Measurements from ENCODE around the gene SLC16A9.

Gene SLC16A9

DNA sequence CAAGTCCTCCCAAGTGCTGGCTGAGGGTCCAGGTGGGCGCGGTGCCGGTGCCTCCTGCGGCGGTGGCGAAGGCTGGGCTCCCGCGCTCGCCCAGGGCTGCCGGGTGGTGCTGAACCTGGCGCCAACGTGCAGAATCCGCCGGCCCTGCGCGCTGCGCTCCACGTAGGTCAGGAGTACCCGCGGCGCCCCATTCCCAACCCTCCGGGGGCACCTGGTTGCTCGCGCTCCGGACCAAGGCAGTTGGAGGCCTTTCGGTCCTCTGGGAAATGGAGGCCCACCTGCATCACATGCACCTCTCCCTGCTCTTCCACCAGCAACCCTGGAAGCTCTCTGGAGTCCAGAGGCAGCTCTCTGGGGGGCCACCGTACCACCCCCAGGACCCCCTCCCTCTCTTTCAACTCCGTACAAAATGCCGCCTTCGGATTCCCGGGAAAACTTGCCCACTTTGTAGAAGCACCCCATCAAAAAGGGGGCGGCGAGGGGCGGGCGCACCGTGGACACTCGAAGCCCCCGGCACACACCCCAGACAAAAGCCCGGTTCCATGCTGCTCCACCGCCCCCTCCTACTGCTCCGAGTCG lies 745 bp downstream of the SLC16A9 start:
- peak overlapping the region; percentile 55 for H3K9ac ChIP-seq (ENCODE audit: low read length)
- no peaks in the 10 kb centered on the region for H3K36me3 ChIP-seq (ENCODE audit: low read length)
- H3K79me2 ChIP-seq (ENCODE audit: insufficient read depth, low read length) = no peaks in the 10 kb centered on the region
- peak overlapping the region; percentile 80 for H2AFZ ChIP-seq (ENCODE audit: low read depth, low read length, severe bottlenecking)
- H3K9me3 ChIP-seq (ENCODE audit: insufficient read depth, low read length) = no peaks in the 10 kb centered on the region
- H3K27me3 ChIP-seq (ENCODE audit: low read length) = no peaks in the 10 kb centered on the region
- no peaks in the 10 kb centered on the region for H3F3A ChIP-seq (ENCODE audit: insufficient read depth)
- peak overlapping the region; percentile 46 for H3K4me3 ChIP-seq (ENCODE audit: insufficient read depth, low read length, poor library complexity, severe bottlenecking)
- H3K27ac ChIP-seq (ENCODE audit: low read depth, low read length) = no peak overlapping the region
- no peaks in the 10 kb centered on the region for H4K20me1 ChIP-seq (ENCODE audit: low read depth, low read length)
- no peaks in the 10 kb centered on the region for H3K9me2 ChIP-seq (replicated peaks; ENCODE audit: insufficient read depth, low read length)
- TF ChIP-seq, protein P1, sequence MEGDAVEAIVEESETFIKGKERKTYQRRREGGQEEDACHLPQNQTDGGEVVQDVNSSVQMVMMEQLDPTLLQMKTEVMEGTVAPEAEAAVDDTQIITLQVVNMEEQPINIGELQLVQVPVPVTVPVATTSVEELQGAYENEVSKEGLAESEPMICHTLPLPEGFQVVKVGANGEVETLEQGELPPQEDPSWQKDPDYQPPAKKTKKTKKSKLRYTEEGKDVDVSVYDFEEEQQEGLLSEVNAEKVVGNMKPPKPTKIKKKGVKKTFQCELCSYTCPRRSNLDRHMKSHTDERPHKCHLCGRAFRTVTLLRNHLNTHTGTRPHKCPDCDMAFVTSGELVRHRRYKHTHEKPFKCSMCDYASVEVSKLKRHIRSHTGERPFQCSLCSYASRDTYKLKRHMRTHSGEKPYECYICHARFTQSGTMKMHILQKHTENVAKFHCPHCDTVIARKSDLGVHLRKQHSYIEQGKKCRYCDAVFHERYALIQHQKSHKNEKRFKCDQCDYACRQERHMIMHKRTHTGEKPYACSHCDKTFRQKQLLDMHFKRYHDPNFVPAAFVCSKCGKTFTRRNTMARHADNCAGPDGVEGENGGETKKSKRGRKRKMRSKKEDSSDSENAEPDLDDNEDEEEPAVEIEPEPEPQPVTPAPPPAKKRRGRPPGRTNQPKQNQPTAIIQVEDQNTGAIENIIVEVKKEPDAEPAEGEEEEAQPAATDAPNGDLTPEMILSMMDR (IDR thresholded peaks at IDR 0.05; ENCODE audit: insufficient read depth, low read length, poor library complexity, severe bottlenecking) = no peak
- TF ChIP-seq EZH2phosphoT487 (conservative IDR thresholded peaks at IDR 0.05; ENCODE audit: low read length) = no peak
- peak overlapping the region; percentile 57 for H3K4me2 ChIP-seq (ENCODE audit: low read depth, low read length, poor library complexity, severe bottlenecking)

DNA sequence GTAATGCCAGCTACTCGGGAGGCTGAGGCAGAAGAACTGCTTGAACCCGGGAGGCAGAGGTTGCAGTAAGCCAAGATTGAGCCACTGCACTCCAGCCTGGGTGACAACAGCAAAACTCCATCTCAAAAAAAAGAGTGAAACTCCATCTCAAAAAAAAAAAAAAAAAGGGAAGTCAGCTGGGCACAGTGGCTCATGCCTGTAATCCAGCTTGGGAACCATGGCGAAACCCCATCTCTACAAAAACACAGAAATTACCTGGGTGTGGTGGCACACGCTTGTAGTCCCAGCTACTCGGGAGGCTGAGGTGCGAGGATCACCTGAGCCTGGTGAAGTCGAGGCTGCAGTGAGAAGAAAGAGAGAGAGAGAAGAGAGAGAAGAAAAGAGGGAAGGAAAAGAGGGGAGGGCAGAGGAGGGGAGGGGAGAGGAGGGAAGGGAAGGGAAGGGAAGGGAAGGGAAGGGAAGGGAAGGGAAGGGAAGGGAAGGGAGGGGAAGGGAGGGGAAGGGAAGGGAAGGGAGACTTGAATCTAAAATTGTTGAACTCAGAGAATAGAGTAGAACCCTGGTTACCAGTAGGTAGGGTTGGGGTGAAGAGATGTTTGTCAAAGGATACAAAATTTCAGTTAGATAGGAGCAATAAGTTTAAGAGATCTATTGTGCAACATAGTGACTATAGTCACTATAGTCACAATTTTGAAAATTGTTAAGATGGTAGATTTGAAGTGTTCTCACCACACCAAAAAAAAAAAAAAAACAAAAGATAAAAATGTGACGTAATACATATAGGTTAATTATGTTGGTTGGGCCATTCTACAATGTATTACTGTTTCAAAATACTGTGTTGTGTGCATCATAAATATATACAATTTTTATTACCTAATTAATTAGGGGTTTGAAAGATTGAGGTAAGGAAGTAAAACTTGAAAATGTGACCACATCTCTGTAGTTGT lies 2.5 kb downstream of the SLC16A9 start:
- H3K9me2 ChIP-seq (replicated peaks; ENCODE audit: insufficient read depth, low read length) = no peaks in the 10 kb centered on the region
- no peak overlapping the region for H3K4me2 ChIP-seq (ENCODE audit: low read depth, low read length, poor library complexity, severe bottlenecking)
- H3K9ac ChIP-seq (ENCODE audit: low read length) = no peak overlapping the region
- no peak overlapping the region for H3K27ac ChIP-seq (ENCODE audit: low read depth, low read length)
- no peak overlapping the region for H3K4me3 ChIP-seq (ENCODE audit: insufficient read depth, low read length, poor library complexity, severe bottlenecking)
- H3K36me3 ChIP-seq (ENCODE audit: low read length) = no peaks in the 10 kb centered on the region
- H3F3A ChIP-seq (ENCODE audit: insufficient read depth) = no peaks in the 10 kb centered on the region
- no peaks in the 10 kb centered on the region for H4K20me1 ChIP-seq (ENCODE audit: low read depth, low read length)
- H2AFZ ChIP-seq (ENCODE audit: low read depth, low read length, severe bottlenecking) = no peak overlapping the region
- H3K79me2 ChIP-seq (ENCODE audit: insufficient read depth, low read length) = no peaks in the 10 kb centered on the region
- no peaks in the 10 kb centered on the region for H3K9me3 ChIP-seq (ENCODE audit: insufficient read depth, low read length)
- no peak for TF ChIP-seq EZH2phosphoT487 (conservative IDR thresholded peaks at IDR 0.05; ENCODE audit: low read length)
- TF ChIP-seq, protein P1 (IDR thresholded peaks at IDR 0.05; ENCODE audit: insufficient read depth, low read length, poor library complexity, severe bottlenecking) = no peak
- H3K27me3 ChIP-seq (ENCODE audit: low read length) = no peaks in the 10 kb centered on the region

DNA sequence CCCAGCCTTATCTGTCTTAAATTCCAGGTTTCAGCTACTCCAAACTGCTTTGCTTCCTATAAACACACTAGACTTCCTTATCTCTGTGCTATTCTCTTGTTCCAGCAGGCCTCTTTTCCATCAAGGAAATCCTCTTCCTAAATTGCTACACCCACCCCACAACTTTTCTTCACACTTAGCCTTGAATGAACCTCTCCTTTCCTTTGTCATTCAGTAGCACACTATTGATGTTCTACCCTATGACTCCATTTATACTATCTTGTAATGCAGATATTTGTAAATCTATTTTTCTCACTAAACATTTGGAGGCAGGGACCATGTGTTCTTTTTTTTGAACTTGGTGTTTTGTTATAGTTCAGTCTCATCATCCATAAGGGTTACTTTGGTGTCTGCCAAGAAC lies 3.7 kb downstream of the SLC16A9 start:
- no peak for TF ChIP-seq EZH2phosphoT487 (conservative IDR thresholded peaks at IDR 0.05; ENCODE audit: low read length)
- TF ChIP-seq, protein P1 (IDR thresholded peaks at IDR 0.05; ENCODE audit: insufficient read depth, low read length, poor library complexity, severe bottlenecking) = no peak
- Histone ChIP-seq H3K79me2 (ENCODE audit: insufficient read depth, low read length) (no peaks in the 10 kb centered on the region), H3K4me2 (ENCODE audit: low read depth, low read length, poor library complexity, severe bottlenecking) (no peak overlapping the region)

More for the DNA sequence above, 3.7 kb downstream of the SLC16A9 start:
- H3K9me2 ChIP-seq (replicated peaks; ENCODE audit: insufficient read depth, low read length) = no peaks in the 10 kb centered on the region
- H3K27ac ChIP-seq (ENCODE audit: low read depth, low read length) = no peak overlapping the region
- no peak overlapping the region for H2AFZ ChIP-seq (ENCODE audit: low read depth, low read length, severe bottlenecking)
- H3K27me3 ChIP-seq (ENCODE audit: low read length) = no peaks in the 10 kb centered on the region
- no peaks in the 10 kb centered on the region for H3F3A ChIP-seq (ENCODE audit: insufficient read depth)
- no peaks in the 10 kb centered on the region for H3K9me3 ChIP-seq (ENCODE audit: insufficient read depth, low read length)
- H3K9ac ChIP-seq (ENCODE audit: low read length) = no peak overlapping the region
- H3K36me3 ChIP-seq (ENCODE audit: low read length) = no peaks in the 10 kb centered on the region
- H4K20me1 ChIP-seq (ENCODE audit: low read depth, low read length) = no peaks in the 10 kb centered on the region
- H3K4me3 ChIP-seq (ENCODE audit: insufficient read depth, low read length, poor library complexity, severe bottlenecking) = no peak overlapping the region

Measured in SU-DHL-6 (cell line).